Adrenal gland (tissue), 5 donors: ENCODE results near the gene PP2D1.

ENCODE experiments used
- CTCF ChIP-seq, 6 experiments: fragments of 450-650 bp in 4 of 6; fragments of 200-600 bp in 2 of 6; sonication (generic) in 1 of 6; IDR thresholded peaks; 1 replicate in 5 of 6; 2 replicates in 1 of 6; pipeline versions ENCODE4 v1.5.1 to v1.8.0; 2016 to 2021; ENCODE audit warnings: antibody characterized with exemption in 6 of 6, mild to moderate bottlenecking in 2 of 6, moderate library complexity in 1 of 6
- POLR2A ChIP-seq, 2 donors: fragments of 450-650 bp; IDR thresholded peaks; one replicate each; pipeline ENCODE4 v1.6.1; 2017; ENCODE audit warnings: antibody characterized with exemption in 2 of 2, mild to moderate bottlenecking in 2 of 2, moderate library complexity in 1 of 2
- donor health status: DM: no; HTN: no; CAD: no.

- no peak for TF ChIP-seq CTCF (IDR thresholded peaks at IDR 0.05)
- TF ChIP-seq POLR2A (IDR thresholded peaks at IDR 0.05), result no peak
These were observed 66.5 kb downstream of the PP2D1 start for GRCh38 chr3:19945534-19945933.
